PFSK-1 (cell line): ENCODE measurements around the gene CELF1.

Experiments used
- POLR2AphosphoS5 ChIP-seq: IDR thresholded peaks from 2 replicates; pipeline ENCODE4 v1.6.1; 2012; ENCODE audit warnings: low read depth, mild to moderate bottlenecking, control low read depth, low read length, moderate library complexity
- SIN3A ChIP-seq: IDR thresholded peaks from 2 replicates; pipeline ENCODE4 v1.6.1; 2012; ENCODE audit warnings: mild to moderate bottlenecking, low read length, moderate library complexity, borderline replicate concordance; ENCODE audit not compliant: insufficient read depth
- TF ChIP-seq, protein P1 (sequence below), 2 experiments: IDR thresholded peaks; 2 replicates each; pipeline versions ENCODE4 v1.6.1 to v1.8.0; 2011 to 2012; ENCODE audit warnings: low read depth in 2 of 2, low read length in 2 of 2, control low read depth in 1 of 2, inconsistent platforms in 1 of 2, mild to moderate bottlenecking in 1 of 2, moderate library complexity in 1 of 2; ENCODE audit not compliant: insufficient read depth in 1 of 2

DNA sequence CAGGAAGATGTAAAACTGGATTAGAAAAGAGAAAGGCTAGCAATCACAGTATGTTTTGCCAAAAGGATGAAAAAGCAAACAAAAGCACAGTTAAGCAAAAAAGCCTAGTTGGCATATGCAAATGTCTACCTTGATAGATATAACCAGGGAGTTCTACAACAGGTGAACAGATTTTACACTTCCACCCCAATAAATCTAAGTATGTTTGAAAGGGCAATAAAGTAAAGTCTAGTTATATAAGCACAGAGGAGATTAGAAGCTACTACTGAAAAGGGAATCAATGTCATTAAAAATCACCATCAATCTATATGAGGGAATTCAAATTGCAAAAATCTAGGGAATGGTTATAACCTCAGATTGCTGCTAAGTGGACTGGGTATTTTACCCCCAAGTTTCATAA is 49.7 kb downstream of the CELF1 start:
- TF ChIP-seq POLR2AphosphoS5: no peak
- TF ChIP-seq SIN3A: no peak
- TF ChIP-seq, protein P1, sequence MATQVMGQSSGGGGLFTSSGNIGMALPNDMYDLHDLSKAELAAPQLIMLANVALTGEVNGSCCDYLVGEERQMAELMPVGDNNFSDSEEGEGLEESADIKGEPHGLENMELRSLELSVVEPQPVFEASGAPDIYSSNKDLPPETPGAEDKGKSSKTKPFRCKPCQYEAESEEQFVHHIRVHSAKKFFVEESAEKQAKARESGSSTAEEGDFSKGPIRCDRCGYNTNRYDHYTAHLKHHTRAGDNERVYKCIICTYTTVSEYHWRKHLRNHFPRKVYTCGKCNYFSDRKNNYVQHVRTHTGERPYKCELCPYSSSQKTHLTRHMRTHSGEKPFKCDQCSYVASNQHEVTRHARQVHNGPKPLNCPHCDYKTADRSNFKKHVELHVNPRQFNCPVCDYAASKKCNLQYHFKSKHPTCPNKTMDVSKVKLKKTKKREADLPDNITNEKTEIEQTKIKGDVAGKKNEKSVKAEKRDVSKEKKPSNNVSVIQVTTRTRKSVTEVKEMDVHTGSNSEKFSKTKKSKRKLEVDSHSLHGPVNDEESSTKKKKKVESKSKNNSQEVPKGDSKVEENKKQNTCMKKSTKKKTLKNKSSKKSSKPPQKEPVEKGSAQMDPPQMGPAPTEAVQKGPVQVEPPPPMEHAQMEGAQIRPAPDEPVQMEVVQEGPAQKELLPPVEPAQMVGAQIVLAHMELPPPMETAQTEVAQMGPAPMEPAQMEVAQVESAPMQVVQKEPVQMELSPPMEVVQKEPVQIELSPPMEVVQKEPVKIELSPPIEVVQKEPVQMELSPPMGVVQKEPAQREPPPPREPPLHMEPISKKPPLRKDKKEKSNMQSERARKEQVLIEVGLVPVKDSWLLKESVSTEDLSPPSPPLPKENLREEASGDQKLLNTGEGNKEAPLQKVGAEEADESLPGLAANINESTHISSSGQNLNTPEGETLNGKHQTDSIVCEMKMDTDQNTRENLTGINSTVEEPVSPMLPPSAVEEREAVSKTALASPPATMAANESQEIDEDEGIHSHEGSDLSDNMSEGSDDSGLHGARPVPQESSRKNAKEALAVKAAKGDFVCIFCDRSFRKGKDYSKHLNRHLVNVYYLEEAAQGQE (IDR thresholded peaks at IDR 0.05; ENCODE audit: insufficient read depth in 1 of 2, low read depth in 2 of 2, low read length in 2 of 2): no peak
